HG03469 (cell line): ENCODE results near the gene OSBPL7.
"Not testable (repeated sequence)": the region's sequence is repeated elsewhere in the genome, so short reads cannot be mapped to it uniquely, and the experiment has no call there.

Source experiments
- ATAC-seq: cut with Tn5 transposase; IDR thresholded peaks from one replicate; pipeline ENCODE4 v1.9.1; 2021; ENCODE audit warnings: mild to moderate bottlenecking, moderate library complexity, moderate number of reproducible peaks; ENCODE audit not compliant: unreplicated experiment

The OSBPL7 gene

GRCh38 chr17:47776330-47777197, 45.0 kb downstream of the OSBPL7 start:
- ATAC-seq = no peak

- no peak for ATAC-seq
Observed at GRCh38 chr17:47774987-47775580, 46.5 kb downstream of the OSBPL7 start.

GRCh38 chr17:47774331-47774730, 47.3 kb downstream of the OSBPL7 start:
- no peak for ATAC-seq

- ATAC-seq = not testable (repeated sequence)
Observed at GRCh38 chr17:47773649-47774048, 47.9 kb downstream of the OSBPL7 start.

- ATAC-seq = no peak
Observed at GRCh38 chr17:47763913-47764582, 57.5 kb downstream of the OSBPL7 start.

GRCh38 chr17:47762728-47763127, 58.9 kb downstream of the OSBPL7 start:
- no peak for ATAC-seq

- ATAC-seq = no peak
Observed at GRCh38 chr17:47760409-47761140, 61.0 kb downstream of the OSBPL7 start.

GRCh38 chr17:47757386-47757785, 64.2 kb downstream of the OSBPL7 start:
- ATAC-seq = no peak
